RPMI7951 (cell line): ENCODE results near the gene RPS6KA5. TPM values are rescaled to one million over a fixed set of nuclear protein-coding genes. Genes with fewer than 3 reads are reported as not detected.
"Not testable (repeated sequence)": the region's sequence is repeated elsewhere in the genome, so short reads cannot be mapped to it uniquely, and the experiment has no call there.

ENCODE experiments used
- DNase-seq: peaks from one replicate; pipeline ENCODE4 v3.0.0-alpha.2; 2012; ENCODE audit warnings: low read depth
- total RNA-seq: library from RNA; depleted of rRNA; stranded (reverse); fragments of >200 nt; shearing (Covaris generic); gene quantifications from 2 replicates; pipeline ENCODE4 v1.2.3, GENCODE V29; 2014

RPS6KA5 gene
- total RNA-seq, 1 experiment from 2014 or later: 2.3 TPM

- DNase-seq: no peak
Observed at GRCh38 chr14:91067186-91067585, 6.7 kb upstream of the RPS6KA5 start.

GRCh38 chr14:91065266-91065665, 4.8 kb upstream of the RPS6KA5 start:
- DNase-seq: no peak

- peak; percentile 7 for DNase-seq
Observed at GRCh38 chr14:91063119-91063518, 2.7 kb upstream of the RPS6KA5 start.

- DNase-seq: no peak
Observed at GRCh38 chr14:91062600-91062999, 2.2 kb upstream of the RPS6KA5 start.

- DNase-seq: no peak
Observed at GRCh38 chr14:91061056-91061887, 831 bp upstream of the RPS6KA5 start.

GRCh38 chr14:91059576-91060350, 678 bp downstream of the RPS6KA5 start:
- DNase-seq: no peak

- DNase-seq: peak; percentile 63
Observed at GRCh38 chr14:91058042-91058581, 2.3 kb downstream of the RPS6KA5 start.

GRCh38 chr14:91056361-91056760, 4.1 kb downstream of the RPS6KA5 start:
- DNase-seq: no peak

- DNase-seq: no peak
Observed at GRCh38 chr14:91055016-91055415, 5.4 kb downstream of the RPS6KA5 start.

- no peak for DNase-seq
Observed at GRCh38 chr14:91048676-91049075, 11.8 kb downstream of the RPS6KA5 start.

GRCh38 chr14:91048265-91048664, 12.2 kb downstream of the RPS6KA5 start:
- no peak for DNase-seq

GRCh38 chr14:91047174-91047753, 13.2 kb downstream of the RPS6KA5 start:
- no peak for DNase-seq

GRCh38 chr14:91046488-91047072, 13.9 kb downstream of the RPS6KA5 start:
- DNase-seq: no peak

GRCh38 chr14:91041450-91041849, 19.0 kb downstream of the RPS6KA5 start:
- DNase-seq: no peak

GRCh38 chr14:91040545-91040944, 19.9 kb downstream of the RPS6KA5 start:
- DNase-seq: no peak

- no peak for DNase-seq
Observed at GRCh38 chr14:91038439-91038838, 22.0 kb downstream of the RPS6KA5 start.

- DNase-seq: no peak
Observed at GRCh38 chr14:91036741-91037469, 23.5 kb downstream of the RPS6KA5 start.

- DNase-seq: no peak
Observed at GRCh38 chr14:91035855-91036254, 24.6 kb downstream of the RPS6KA5 start.

GRCh38 chr14:91034379-91034778, 26.1 kb downstream of the RPS6KA5 start:
- not testable (repeated sequence) for DNase-seq

GRCh38 chr14:91032248-91032647, 28.2 kb downstream of the RPS6KA5 start:
- DNase-seq: no peak

- no peak for DNase-seq
Observed at GRCh38 chr14:91031666-91032065, 28.8 kb downstream of the RPS6KA5 start.
